Measurements from ENCODE around the gene NRCAM.

Gene NRCAM

GRCh38 chr7:108417144-108417543, 39.1 kb downstream of the NRCAM start:
- Histone ChIP-seq H3K4me1 (ENCODE audit: control insufficient read depth, insufficient read depth, low read depth, low read length) (peaks cover 10% of the 10 kb centered on the region), H3K9ac (ENCODE audit: low read length) (no peak overlapping the region), H3K4ac (ENCODE audit: low read depth in 1 of 2, low read length in 2 of 2) (no peak overlapping the region), H3K27me3 (ENCODE audit: control insufficient read depth in 1 of 2, insufficient read depth in 1 of 2, low read length in 2 of 2) (peaks cover 0 to 4% of the 10 kb centered on the region in 2 experiments), H2BK15ac (ENCODE audit: low read depth, poor library complexity, severe bottlenecking) (no peak overlapping the region), H2AFZ (ENCODE audit: low read depth, low read length) (no peak overlapping the region), H3K4me2 (ENCODE audit: low read length, poor library complexity, severe bottlenecking) (no peak overlapping the region), H4K91ac (ENCODE audit: low read length) (no peak overlapping the region), H3K23ac (ENCODE audit: low read length in 2 of 2) (no peak overlapping the region), H3K9me3 (ENCODE audit: control insufficient read depth, low read length) (no peaks in the 10 kb centered on the region), H3K79me1 (replicated peaks; ENCODE audit: low read length, poor library complexity, severe bottlenecking) (no peaks in the 10 kb centered on the region), H2BK120ac (ENCODE audit: low read depth, low read length) (no peak overlapping the region), H4K8ac (ENCODE audit: low read length) (no peak overlapping the region), H2AK5ac (ENCODE audit: low read length, severe bottlenecking) (no peak overlapping the region), H2BK12ac (ENCODE audit: low read length in 2 of 2) (no peak overlapping the region), H3K36me3 (ENCODE audit: control insufficient read depth in 1 of 2, insufficient read depth in 2 of 2, low read depth in 1 of 2, low read length in 2 of 2) (no peaks in the 10 kb centered on the region), H3K4me3 (ENCODE audit: insufficient read depth in 1 of 2, low read depth in 1 of 2, low read length in 2 of 2) (no peak overlapping the region), H3K14ac (ENCODE audit: low read length in 2 of 2) (no peak overlapping the region), H3K18ac (ENCODE audit: low read depth in 1 of 2, low read length in 2 of 2) (no peak overlapping the region), H3K27ac (ENCODE audit: low read length, poor library complexity, severe bottlenecking) (no peak overlapping the region), H2BK5ac (ENCODE audit: low read depth, low read length, poor library complexity, severe bottlenecking) (no peak overlapping the region)
- 88% methylated on average over 2 of the region's 4 CpGs for WGBS
- no peak for DNase-seq

GRCh38 chr7:108415821-108416536, 40.3 kb downstream of the NRCAM start:
- no peak overlapping the region for H2BK15ac ChIP-seq (ENCODE audit: low read depth, poor library complexity, severe bottlenecking)
- H3K4ac ChIP-seq (ENCODE audit: low read depth in 1 of 2, low read length in 2 of 2), result no peak overlapping the region
- no peak overlapping the region for H3K4me2 ChIP-seq (ENCODE audit: low read length, poor library complexity, severe bottlenecking)
- H3K9me3 ChIP-seq (ENCODE audit: control insufficient read depth, low read length), result no peaks in the 10 kb centered on the region
- no peak overlapping the region for H2BK12ac ChIP-seq (ENCODE audit: low read length in 2 of 2)
- H3K27me3 ChIP-seq (ENCODE audit: control insufficient read depth in 1 of 2, insufficient read depth in 1 of 2, low read length in 2 of 2), result no peaks in the 10 kb centered on the region
- no peaks in the 10 kb centered on the region for H3K79me1 ChIP-seq (replicated peaks; ENCODE audit: low read length, poor library complexity, severe bottlenecking)
- WGBS, result 85% methylated on average over 7 of the region's 8 CpGs
- H2BK120ac ChIP-seq (ENCODE audit: low read depth, low read length), result no peak overlapping the region
- H3K4me1 ChIP-seq (ENCODE audit: control insufficient read depth, insufficient read depth, low read depth, low read length), result peaks cover 10% of the 10 kb centered on the region
- no peak overlapping the region for H2BK5ac ChIP-seq (ENCODE audit: low read depth, low read length, poor library complexity, severe bottlenecking)
- no peaks in the 10 kb centered on the region for H3K36me3 ChIP-seq (ENCODE audit: control insufficient read depth in 1 of 2, insufficient read depth in 2 of 2, low read depth in 1 of 2, low read length in 2 of 2)
- H4K8ac ChIP-seq (ENCODE audit: low read length), result no peak overlapping the region
- no peak overlapping the region for H3K18ac ChIP-seq (ENCODE audit: low read depth in 1 of 2, low read length in 2 of 2)
- no peak overlapping the region for H3K23ac ChIP-seq (ENCODE audit: low read length in 2 of 2)
- peak; percentile 19 for DNase-seq
- no peak overlapping the region for H3K14ac ChIP-seq (ENCODE audit: low read length in 2 of 2)
- no peak overlapping the region for H2AFZ ChIP-seq (ENCODE audit: low read depth, low read length)
- H4K91ac ChIP-seq (ENCODE audit: low read length), result no peak overlapping the region
- no peak overlapping the region for H2AK5ac ChIP-seq (ENCODE audit: low read length, severe bottlenecking)
- peak overlapping the region; percentile 38 for H3K27ac ChIP-seq (ENCODE audit: low read length, poor library complexity, severe bottlenecking)
- no peak overlapping the region for H3K4me3 ChIP-seq (ENCODE audit: insufficient read depth in 1 of 2, low read depth in 1 of 2, low read length in 2 of 2)
- peak overlapping the region; percentile 53 for H3K9ac ChIP-seq (ENCODE audit: low read length)

GRCh38 chr7:108415084-108415483, 41.2 kb downstream of the NRCAM start:
- H3K4me3 ChIP-seq (ENCODE audit: insufficient read depth in 1 of 2, low read depth in 1 of 2, low read length in 2 of 2), result no peak overlapping the region

GRCh38 chr7:108413782-108414492, 42.3 kb downstream of the NRCAM start:
- H2AK5ac ChIP-seq (ENCODE audit: low read length, severe bottlenecking), result no peak overlapping the region
- no peak overlapping the region for H2AFZ ChIP-seq (ENCODE audit: low read depth, low read length)
- no peak overlapping the region for H3K4me3 ChIP-seq (ENCODE audit: insufficient read depth in 1 of 2, low read depth in 1 of 2, low read length in 2 of 2)
- no peak overlapping the region for H3K4ac ChIP-seq (ENCODE audit: low read depth in 1 of 2, low read length in 2 of 2)
- H3K9me3 ChIP-seq (ENCODE audit: control insufficient read depth, low read length), result no peaks in the 10 kb centered on the region
- 71% methylated on average over 3 of the region's 3 CpGs for WGBS
- H2BK15ac ChIP-seq (ENCODE audit: low read depth, poor library complexity, severe bottlenecking), result no peak overlapping the region
- H4K91ac ChIP-seq (ENCODE audit: low read length), result no peak overlapping the region
- no peak overlapping the region for H3K23ac ChIP-seq (ENCODE audit: low read length in 2 of 2)
- no peaks in the 10 kb centered on the region for H3K79me1 ChIP-seq (replicated peaks; ENCODE audit: low read length, poor library complexity, severe bottlenecking)
- H3K4me1 ChIP-seq (ENCODE audit: control insufficient read depth, insufficient read depth, low read depth, low read length), result peaks cover 10% of the 10 kb centered on the region
- H3K36me3 ChIP-seq (ENCODE audit: control insufficient read depth in 1 of 2, insufficient read depth in 2 of 2, low read depth in 1 of 2, low read length in 2 of 2), result no peaks in the 10 kb centered on the region
- no peak overlapping the region for H2BK120ac ChIP-seq (ENCODE audit: low read depth, low read length)
- H4K8ac ChIP-seq (ENCODE audit: low read length), result no peak overlapping the region
- no peak overlapping the region for H2BK5ac ChIP-seq (ENCODE audit: low read depth, low read length, poor library complexity, severe bottlenecking)
- H3K27me3 ChIP-seq (ENCODE audit: control insufficient read depth in 1 of 2, insufficient read depth in 1 of 2, low read length in 2 of 2), result no peaks in the 10 kb centered on the region
- H3K14ac ChIP-seq (ENCODE audit: low read length in 2 of 2), result no peak overlapping the region
- no peak overlapping the region for H3K18ac ChIP-seq (ENCODE audit: low read depth in 1 of 2, low read length in 2 of 2)
- H3K27ac ChIP-seq (ENCODE audit: low read length, poor library complexity, severe bottlenecking), result peak overlapping the region; percentile 68
- peak overlapping the region; percentile 49 for H3K4me2 ChIP-seq (ENCODE audit: low read length, poor library complexity, severe bottlenecking)
- H2BK12ac ChIP-seq (ENCODE audit: low read length in 2 of 2), result no peak overlapping the region
- DNase-seq, result peak; percentile 22
- H3K9ac ChIP-seq (ENCODE audit: low read length), result no peak overlapping the region

More at GRCh38 chr7:108415084-108415483, 41.2 kb downstream of the NRCAM start:
- Histone ChIP-seq H3K27ac (ENCODE audit: low read length, poor library complexity, severe bottlenecking) (no peak overlapping the region), H3K9ac (ENCODE audit: low read length) (no peak overlapping the region), H3K23ac (ENCODE audit: low read length in 2 of 2) (no peak overlapping the region), H2BK15ac (ENCODE audit: low read depth, poor library complexity, severe bottlenecking) (no peak overlapping the region), H4K91ac (ENCODE audit: low read length) (no peak overlapping the region), H2BK12ac (ENCODE audit: low read length in 2 of 2) (no peak overlapping the region), H3K36me3 (ENCODE audit: control insufficient read depth in 1 of 2, insufficient read depth in 2 of 2, low read depth in 1 of 2, low read length in 2 of 2) (no peaks in the 10 kb centered on the region), H3K79me1 (replicated peaks; ENCODE audit: low read length, poor library complexity, severe bottlenecking) (no peaks in the 10 kb centered on the region), H4K8ac (ENCODE audit: low read length) (no peak overlapping the region), H3K4me2 (ENCODE audit: low read length, poor library complexity, severe bottlenecking) (no peak overlapping the region), H3K9me3 (ENCODE audit: control insufficient read depth, low read length) (no peaks in the 10 kb centered on the region), H2BK5ac (ENCODE audit: low read depth, low read length, poor library complexity, severe bottlenecking) (no peak overlapping the region), H3K4ac (ENCODE audit: low read depth in 1 of 2, low read length in 2 of 2) (no peak overlapping the region), H2BK120ac (ENCODE audit: low read depth, low read length) (no peak overlapping the region), H3K18ac (ENCODE audit: low read depth in 1 of 2, low read length in 2 of 2) (no peak overlapping the region), H2AK5ac (ENCODE audit: low read length, severe bottlenecking) (no peak overlapping the region), H3K14ac (ENCODE audit: low read length in 2 of 2) (no peak overlapping the region), H3K27me3 (ENCODE audit: control insufficient read depth in 1 of 2, insufficient read depth in 1 of 2, low read length in 2 of 2) (no peaks in the 10 kb centered on the region), H3K4me1 (ENCODE audit: control insufficient read depth, insufficient read depth, low read depth, low read length) (peaks cover 10% of the 10 kb centered on the region), H2AFZ (ENCODE audit: low read depth, low read length) (no peak overlapping the region)
- no peak for DNase-seq
- 98% methylated on average over 3 of the region's 4 CpGs for WGBS
